GM10266 (cell line): ENCODE data around the gene PLA2G4F.

Source experiments
- DNase-seq: peaks from one replicate; pipeline ENCODE4 v3.0.0; 2012; ENCODE audit errors: extremely low spot score
- TF ChIP-seq, protein P1 (sequence below): IDR thresholded peaks from 2 replicates; pipeline ENCODE4 v1.5.1; 2012; ENCODE audit warnings: mild to moderate bottlenecking, low read depth; ENCODE audit not compliant: control insufficient read depth, insufficient read depth; ENCODE audit errors: missing control alignments

PLA2G4F gene

DNA sequence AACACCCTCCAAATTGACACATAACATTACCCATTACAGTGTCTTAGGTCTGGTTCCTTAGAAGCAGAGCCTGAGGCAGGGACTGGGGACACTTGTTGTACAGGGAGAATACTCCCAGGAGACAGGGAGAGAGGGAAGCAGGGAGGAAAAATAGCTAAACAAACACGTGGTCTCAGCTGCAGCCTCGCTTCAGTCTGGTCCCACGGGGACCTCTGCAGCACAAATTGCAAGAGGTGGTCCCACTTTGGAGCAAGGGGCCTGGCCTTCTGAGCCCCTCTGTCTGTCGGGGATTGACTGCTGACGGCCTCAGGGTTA is 37.0 kb downstream of the PLA2G4F start:
- DNase-seq: no peak
- TF ChIP-seq, protein P1, sequence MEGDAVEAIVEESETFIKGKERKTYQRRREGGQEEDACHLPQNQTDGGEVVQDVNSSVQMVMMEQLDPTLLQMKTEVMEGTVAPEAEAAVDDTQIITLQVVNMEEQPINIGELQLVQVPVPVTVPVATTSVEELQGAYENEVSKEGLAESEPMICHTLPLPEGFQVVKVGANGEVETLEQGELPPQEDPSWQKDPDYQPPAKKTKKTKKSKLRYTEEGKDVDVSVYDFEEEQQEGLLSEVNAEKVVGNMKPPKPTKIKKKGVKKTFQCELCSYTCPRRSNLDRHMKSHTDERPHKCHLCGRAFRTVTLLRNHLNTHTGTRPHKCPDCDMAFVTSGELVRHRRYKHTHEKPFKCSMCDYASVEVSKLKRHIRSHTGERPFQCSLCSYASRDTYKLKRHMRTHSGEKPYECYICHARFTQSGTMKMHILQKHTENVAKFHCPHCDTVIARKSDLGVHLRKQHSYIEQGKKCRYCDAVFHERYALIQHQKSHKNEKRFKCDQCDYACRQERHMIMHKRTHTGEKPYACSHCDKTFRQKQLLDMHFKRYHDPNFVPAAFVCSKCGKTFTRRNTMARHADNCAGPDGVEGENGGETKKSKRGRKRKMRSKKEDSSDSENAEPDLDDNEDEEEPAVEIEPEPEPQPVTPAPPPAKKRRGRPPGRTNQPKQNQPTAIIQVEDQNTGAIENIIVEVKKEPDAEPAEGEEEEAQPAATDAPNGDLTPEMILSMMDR: no peak

DNA sequence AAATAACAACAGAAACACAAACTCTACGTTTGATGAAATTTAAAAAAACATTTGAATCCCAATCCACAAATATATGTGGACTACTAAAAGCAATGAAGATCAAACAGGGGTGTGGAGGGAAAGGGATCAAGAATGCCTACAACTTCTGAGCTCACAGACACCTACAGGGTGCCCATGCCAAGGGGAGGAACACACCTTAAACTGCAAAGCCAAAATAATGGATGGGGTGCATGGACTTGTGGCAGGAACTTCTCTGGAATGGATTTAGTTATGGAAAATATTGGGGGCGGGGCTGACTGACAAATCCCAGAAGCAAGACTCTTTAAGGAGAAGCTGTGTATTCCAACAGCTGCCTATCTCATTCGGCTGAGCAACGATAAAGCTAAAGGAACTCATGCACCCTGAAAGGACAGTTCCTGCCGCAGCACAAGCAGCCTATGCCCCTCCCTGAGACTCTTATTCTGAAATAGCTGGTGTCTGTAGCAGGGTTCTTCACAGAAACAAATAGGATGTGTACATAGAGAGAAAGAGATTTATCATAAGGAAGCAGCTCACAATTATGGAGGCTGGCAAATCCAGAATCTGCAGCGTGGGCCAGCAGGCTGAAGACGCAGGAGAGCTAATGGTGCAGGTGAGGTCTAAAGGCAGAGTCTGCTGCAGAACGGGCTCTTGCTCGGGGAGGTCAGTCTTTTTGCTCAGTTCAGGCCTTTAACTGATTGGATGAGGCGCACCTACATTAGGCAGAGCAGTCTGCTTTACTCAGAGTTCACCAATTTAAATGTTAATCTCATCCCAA is 37.6 kb downstream of the PLA2G4F start:
- TF ChIP-seq, protein P1: no peak
- DNase-seq: no peak

DNA sequence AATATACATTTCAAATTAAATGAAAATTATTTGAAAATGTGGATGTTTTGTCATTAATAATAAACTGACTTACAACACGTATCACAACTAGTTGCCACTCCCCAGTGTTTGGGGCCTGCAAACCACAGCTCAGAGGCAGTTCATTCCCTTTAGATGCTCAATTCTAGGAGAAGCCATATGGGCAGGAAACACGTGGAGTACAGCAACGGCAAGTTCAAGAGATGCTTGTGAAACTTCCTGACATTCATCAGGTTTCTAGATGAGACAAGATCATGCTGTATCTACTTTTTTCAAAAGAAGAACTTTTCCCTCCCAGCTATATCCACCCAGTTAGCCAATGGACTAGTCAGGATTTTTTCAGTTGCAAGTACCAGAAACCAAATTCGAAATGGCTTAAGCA is 44.5 kb downstream of the PLA2G4F start:
- no peak for DNase-seq
- TF ChIP-seq, protein P1: no peak

DNA sequence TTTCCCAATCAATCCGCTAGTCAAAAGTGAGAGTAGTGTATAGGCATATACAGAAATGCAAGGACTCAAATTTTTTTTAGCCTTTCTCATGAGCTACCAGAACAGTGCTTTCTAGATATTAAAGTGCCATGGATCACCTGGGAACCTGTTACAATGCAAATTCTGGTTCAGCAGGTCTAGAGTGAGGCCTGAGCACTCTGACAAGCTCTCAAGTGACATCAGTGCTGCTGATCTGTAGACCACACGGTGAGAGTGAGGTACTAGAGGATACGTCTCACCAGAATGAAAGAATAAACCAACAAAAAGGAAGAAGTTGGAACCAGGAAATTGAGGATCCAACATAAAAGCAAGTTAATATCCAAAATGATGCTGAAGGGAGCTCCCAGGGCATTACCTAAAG is 46.1 kb downstream of the PLA2G4F start:
- DNase-seq: no peak
- TF ChIP-seq, protein P1: no peak

DNA sequence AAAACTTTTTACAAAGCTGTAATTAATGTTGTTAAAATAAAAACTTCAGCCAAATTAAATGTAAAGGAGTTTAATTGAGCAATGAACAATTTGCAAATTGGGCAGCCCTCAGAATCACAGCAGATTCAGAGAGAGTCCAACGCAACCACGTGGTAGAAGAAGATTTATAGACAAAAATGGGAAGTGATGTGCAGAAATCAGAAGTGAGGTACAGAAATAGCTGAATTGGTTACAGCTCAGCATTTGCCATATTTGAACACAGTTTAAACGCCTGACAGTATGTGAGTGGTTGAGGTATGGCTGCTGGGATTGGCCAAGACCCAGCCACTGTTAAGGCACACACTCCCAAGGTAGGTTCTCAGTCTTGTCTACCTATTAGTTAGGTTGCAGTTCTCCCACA is 47.6 kb downstream of the PLA2G4F start:
- TF ChIP-seq, protein P1: no peak
- DNase-seq: no peak

DNA sequence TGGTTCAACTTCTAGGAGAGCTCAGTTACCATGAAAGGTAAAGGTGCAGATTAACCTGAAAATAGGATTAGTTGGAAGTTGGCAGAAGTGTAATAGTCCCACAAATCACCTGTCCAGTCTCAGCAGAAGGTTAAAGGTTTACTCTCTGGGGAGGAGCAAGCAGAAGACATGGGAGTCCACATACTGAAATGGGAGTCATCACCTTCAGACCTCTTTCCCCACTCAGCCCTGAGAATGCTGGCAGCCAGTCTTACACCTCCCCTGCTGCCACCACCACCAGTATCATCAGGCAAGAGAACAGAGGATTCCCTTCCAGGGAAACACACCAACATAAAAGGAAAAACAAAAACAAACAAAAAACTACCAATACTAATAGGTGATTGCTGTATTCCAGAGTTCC is 48.2 kb downstream of the PLA2G4F start:
- DNase-seq: no peak
- TF ChIP-seq, protein P1: no peak

DNA sequence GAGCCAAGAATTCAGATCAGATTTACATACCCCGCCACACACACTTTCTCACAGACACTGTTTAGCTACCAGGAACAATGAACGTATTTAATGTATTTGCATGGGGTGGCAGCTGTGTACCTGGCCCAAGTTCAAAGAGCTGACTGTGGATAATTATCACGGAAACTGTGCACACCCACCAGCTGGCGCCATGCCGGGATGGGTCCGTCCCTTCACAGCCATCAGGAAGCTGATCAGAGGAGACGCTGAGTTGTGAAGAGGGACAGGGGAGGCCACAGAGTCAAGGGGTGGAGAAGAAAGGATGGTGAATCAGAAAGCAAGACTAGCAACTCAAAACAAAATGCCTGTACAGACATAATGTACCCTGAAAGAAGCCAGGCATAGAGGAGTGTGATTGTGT is 49.0 kb downstream of the PLA2G4F start:
- no peak for DNase-seq
- TF ChIP-seq, protein P1: no peak
